ENCODE data around the gene PHTF2. TPM values are rescaled to one million over a fixed set of nuclear protein-coding genes. Genes with fewer than 3 reads are reported as not detected.

Gene PHTF2
- total and polyA plus RNA-seq, 2 of the 4 experiments (the other 2 are of a cell fraction): 28.3 to 69.9 TPM

- Histone ChIP-seq H3K56ac (ENCODE audit: extremely low read depth, insufficient read depth, low read length) (no peak overlapping the region), H3K4me1 (ENCODE audit: control insufficient read depth, insufficient read depth, low read length) (no peaks in the 10 kb centered on the region), H3K36me3 (ENCODE audit: control insufficient read depth, insufficient read depth, low read length) (no peaks in the 10 kb centered on the region), H3K27ac (ENCODE audit: insufficient read depth, low read length) (no peak overlapping the region), H2BK5ac (ENCODE audit: low read depth, low read length, poor library complexity, severe bottlenecking) (no peak overlapping the region), H4K5ac (ENCODE audit: low read depth, low read length) (no peak overlapping the region), H2AK5ac (ENCODE audit: low read depth, low read length) (no peak overlapping the region), H3K4ac (ENCODE audit: low read depth, low read length) (no peak overlapping the region), H2AK9ac (replicated peaks; ENCODE audit: low read depth, low read length, poor library complexity) (no peak overlapping the region), H3K23ac (ENCODE audit: low read depth, low read length) (no peak overlapping the region), H3K27me3 (ENCODE audit: control insufficient read depth, insufficient read depth, low read length) (no peaks in the 10 kb centered on the region), H3K79me1 (ENCODE audit: low read depth in 1 of 2, low read length in 2 of 2) (no peaks in the 10 kb centered on the region), H3K4me3 (ENCODE audit: insufficient read depth, low read depth, low read length) (no peak overlapping the region), H3K14ac (replicated peaks; ENCODE audit: low read depth, low read length) (no peak overlapping the region), H4K91ac (ENCODE audit: insufficient read depth, low read depth, low read length) (no peak overlapping the region), H2BK20ac (ENCODE audit: low read depth, low read length) (no peak overlapping the region), H3K4me2 (ENCODE audit: low read depth, low read length) (no peak overlapping the region), H3K9ac (ENCODE audit: low read depth, low read length) (no peak overlapping the region), H4K8ac (ENCODE audit: low read depth in 2 of 2, low read length in 2 of 2) (no peak overlapping the region), H3K9me3 (ENCODE audit: control insufficient read depth, insufficient read depth, low read length) (no peaks in the 10 kb centered on the region), H3K9me1 (ENCODE audit: insufficient read depth, low read length) (no peaks in the 10 kb centered on the region), H2BK15ac (ENCODE audit: low read depth, low read length) (no peak overlapping the region), H2AFZ (replicated peaks; ENCODE audit: low read length, poor library complexity) (no peak overlapping the region), H4K20me1 (ENCODE audit: insufficient read depth, low read length) (no peaks in the 10 kb centered on the region), H3K18ac (ENCODE audit: low read depth, low read length) (no peak overlapping the region), H2BK120ac (ENCODE audit: low read depth, low read length) (no peak overlapping the region)
- dilution Hi-C loops (cut with HindIII; ENCODE audit: low sequenced_read_pairs, unreplicated experiment): no loop called here
- ATAC-seq (ENCODE audit: low read depth): no peak
- intact Hi-C loops (cut with micrococcal nuclease): no loop called here
- no TSS peak for BruUV-seq (replicated peaks)
- CTCF ChIA-PET: interaction anchor here (0.6 kb wide), 1 partner anchor 53 kb away, joined by 5 read pairs; no protein-coding TSS in a partner anchor
- POLR2A ChIA-PET (ENCODE audit: unreplicated experiment): interaction anchor here (0.6 kb wide), 1 partner anchor 75 kb away, joined by 3 read pairs; no protein-coding TSS in a partner anchor
- TF ChIP-seq CEBPB (IDR thresholded peaks at IDR 0.05; ENCODE audit: low read depth, low read length) (no peak), POLR2A (IDR thresholded peaks at IDR 0.05; ENCODE audit: low read depth, low read length) (no peak)
- DNase-seq: no peak
- in situ Hi-C loops (cut with MboI; ENCODE audit: low sequenced_read_pairs): no loop called here
Observed at GRCh38 chr7:77967429-77967828, 168.9 kb downstream of the PHTF2 start.

All from IMR-90 (cell line).